ENCODE results near the gene MALAT1. TPM values are rescaled to one million over a fixed set of nuclear protein-coding genes. Genes with fewer than 3 reads are reported as not detected.

MALAT1 gene
- total and polyA plus RNA-seq, 10 of the 15 experiments (the other 5 are each of a cell fraction or from before 2014, with no cell fraction given), result 448 to 8,160 (median 2,019) TPM

GRCh38 chr11:65502274-65502554 is 3.4 kb downstream of the MALAT1 start (continued):
- TF ChIP-seq MEF2B (IDR thresholded peaks at IDR 0.05; ENCODE audit: partially characterized antibody, poor library complexity, severe bottlenecking) (no peak), HDAC6 (IDR thresholded peaks at IDR 0.05; ENCODE audit: unreplicated experiment) (no peak), SRF (IDR thresholded peaks at IDR 0.05; ENCODE audit: low read depth in 2 of 2, low read length in 2 of 2) (no peak), CREM (IDR thresholded peaks at IDR 0.05; ENCODE audit: low read depth) (no peak), TCF7 (IDR thresholded peaks at IDR 0.05; ENCODE audit: borderline replicate concordance) (no peak), IKZF1 (conservative IDR thresholded peaks at IDR 0.05) (no peak)
- TF ChIP-seq, protein P1, sequence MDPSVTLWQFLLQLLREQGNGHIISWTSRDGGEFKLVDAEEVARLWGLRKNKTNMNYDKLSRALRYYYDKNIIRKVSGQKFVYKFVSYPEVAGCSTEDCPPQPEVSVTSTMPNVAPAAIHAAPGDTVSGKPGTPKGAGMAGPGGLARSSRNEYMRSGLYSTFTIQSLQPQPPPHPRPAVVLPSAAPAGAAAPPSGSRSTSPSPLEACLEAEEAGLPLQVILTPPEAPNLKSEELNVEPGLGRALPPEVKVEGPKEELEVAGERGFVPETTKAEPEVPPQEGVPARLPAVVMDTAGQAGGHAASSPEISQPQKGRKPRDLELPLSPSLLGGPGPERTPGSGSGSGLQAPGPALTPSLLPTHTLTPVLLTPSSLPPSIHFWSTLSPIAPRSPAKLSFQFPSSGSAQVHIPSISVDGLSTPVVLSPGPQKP (IDR thresholded peaks at IDR 0.05; ENCODE audit: low read depth, low read length), result no peak

GRCh38 chr11:65502555-65503367 is 3.9 kb downstream of the MALAT1 start:
- SMC1A ChIA-PET (ENCODE audit: uncharacterized antibody, unreplicated experiment), result interaction anchor here (0.7 to 19.3 kb wide), 7 partner anchors 8 to 88 kb away, joined by 3 to 481 read pairs (median 6); partner anchors contain the start of gene MALAT1
- TSS peak; percentile 3 for BruUV-seq (replicated peaks)
- no peaks in the 10 kb centered on the region for H3K27me3 ChIP-seq (replicated peaks in 1 of 2; ENCODE audit: control insufficient read depth in 2 of 2, insufficient read depth in 2 of 2, low read length in 1 of 2)
- FAIRE-seq (no peak), DNase-seq (ENCODE audit: low read depth, low spot score) (no peak), ATAC-seq (no peak)
- H3K4me1 ChIP-seq (ENCODE audit: control insufficient read depth, insufficient read depth, low read length), result peaks cover 9% of the 10 kb centered on the region; the same call in 1 of the 2 replicates
- H3K4me2 ChIP-seq (ENCODE audit: control insufficient read depth, insufficient read depth), result peak overlapping the region; percentile 87
- peak overlapping the region; percentile 98 for H3K4me3 ChIP-seq
- peaks cover 91% of the 10 kb centered on the region for H3K79me2 ChIP-seq (ENCODE audit: control insufficient read depth, insufficient read depth, low read length)
- H3K36me3 ChIP-seq (ENCODE audit: control insufficient read depth in 2 of 2, insufficient read depth in 2 of 2, low read length in 1 of 2), result peaks cover 6 to 36% of the 10 kb centered on the region in 2 experiments
- H3K9me3 ChIP-seq (replicated peaks; ENCODE audit: control insufficient read depth, insufficient read depth, low read length), result no peaks in the 10 kb centered on the region
- peak overlapping the region; percentile 28; the same call in 1 of the 2 replicates for H3K27ac ChIP-seq (ENCODE audit: control insufficient read depth, insufficient read depth)
- POLR2A ChIA-PET, result interaction anchor here (0.7 to 10.3 kb wide), 10 partner anchors 10 to 125 kb away, joined by 3 to 323 read pairs (median 6); partner anchors contain the start of genes MALAT1, NEAT1 and SLC25A45
- in situ Hi-C loops (cut with MboI), result no loop called here
- H4K20me1 ChIP-seq (ENCODE audit: control insufficient read depth, insufficient read depth), result peaks cover 15% of the 10 kb centered on the region
- peak overlapping the region; percentile 100 for H3K9ac ChIP-seq (ENCODE audit: control insufficient read depth, insufficient read depth, low read length)
- WGBS (ENCODE audit: insufficient coverage, insufficient replicate concordance, low lambda C conversion rate, missing lambda C conversion rate), result 0% methylated on average over 6 of the region's 6 CpGs
- intact Hi-C loops (cut with micrococcal nuclease; ENCODE audit: unreplicated experiment), result no loop called here
- RAD21 ChIA-PET (ENCODE audit: unreplicated experiment), result interaction anchor here (1.7 to 14.2 kb wide), 5 partner anchors 8 to 81 kb away, joined by 5 to 282 read pairs (median 179); partner anchors contain the start of gene NEAT1
- no peak overlapping the region for H2AFZ ChIP-seq (ENCODE audit: control insufficient read depth, low read depth, low read length)
- CTCF ChIA-PET, result interaction anchor here (0.7 to 27.9 kb wide), 9 partner anchors 7 to 169 kb away, joined by 3 to 728 read pairs (median 4); partner anchors contain the start of genes DPF2 and MALAT1
- TF ChIP-seq SREBF1 (IDR thresholded peaks at IDR 0.05; ENCODE audit: low read length), result 0 out of 2 replicates have a peak, but pooled peaks have one; percentile 1
- peak; percentile 38; the same call in 1 of the 2 replicates for TF ChIP-seq NFIC (IDR thresholded peaks at IDR 0.05; ENCODE audit: low read depth, low read length)
- TF ChIP-seq, protein P2, sequence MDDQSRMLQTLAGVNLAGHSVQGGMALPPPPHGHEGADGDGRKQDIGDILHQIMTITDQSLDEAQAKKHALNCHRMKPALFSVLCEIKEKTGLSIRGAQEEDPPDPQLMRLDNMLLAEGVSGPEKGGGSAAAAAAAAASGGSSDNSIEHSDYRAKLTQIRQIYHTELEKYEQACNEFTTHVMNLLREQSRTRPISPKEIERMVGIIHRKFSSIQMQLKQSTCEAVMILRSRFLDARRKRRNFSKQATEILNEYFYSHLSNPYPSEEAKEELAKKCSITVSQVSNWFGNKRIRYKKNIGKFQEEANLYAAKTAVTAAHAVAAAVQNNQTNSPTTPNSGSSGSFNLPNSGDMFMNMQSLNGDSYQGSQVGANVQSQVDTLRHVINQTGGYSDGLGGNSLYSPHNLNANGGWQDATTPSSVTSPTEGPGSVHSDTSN (IDR thresholded peaks at IDR 0.05; ENCODE audit: insufficient replicate concordance, low read depth, low read length), result no peak
- TF ChIP-seq, protein P3, sequence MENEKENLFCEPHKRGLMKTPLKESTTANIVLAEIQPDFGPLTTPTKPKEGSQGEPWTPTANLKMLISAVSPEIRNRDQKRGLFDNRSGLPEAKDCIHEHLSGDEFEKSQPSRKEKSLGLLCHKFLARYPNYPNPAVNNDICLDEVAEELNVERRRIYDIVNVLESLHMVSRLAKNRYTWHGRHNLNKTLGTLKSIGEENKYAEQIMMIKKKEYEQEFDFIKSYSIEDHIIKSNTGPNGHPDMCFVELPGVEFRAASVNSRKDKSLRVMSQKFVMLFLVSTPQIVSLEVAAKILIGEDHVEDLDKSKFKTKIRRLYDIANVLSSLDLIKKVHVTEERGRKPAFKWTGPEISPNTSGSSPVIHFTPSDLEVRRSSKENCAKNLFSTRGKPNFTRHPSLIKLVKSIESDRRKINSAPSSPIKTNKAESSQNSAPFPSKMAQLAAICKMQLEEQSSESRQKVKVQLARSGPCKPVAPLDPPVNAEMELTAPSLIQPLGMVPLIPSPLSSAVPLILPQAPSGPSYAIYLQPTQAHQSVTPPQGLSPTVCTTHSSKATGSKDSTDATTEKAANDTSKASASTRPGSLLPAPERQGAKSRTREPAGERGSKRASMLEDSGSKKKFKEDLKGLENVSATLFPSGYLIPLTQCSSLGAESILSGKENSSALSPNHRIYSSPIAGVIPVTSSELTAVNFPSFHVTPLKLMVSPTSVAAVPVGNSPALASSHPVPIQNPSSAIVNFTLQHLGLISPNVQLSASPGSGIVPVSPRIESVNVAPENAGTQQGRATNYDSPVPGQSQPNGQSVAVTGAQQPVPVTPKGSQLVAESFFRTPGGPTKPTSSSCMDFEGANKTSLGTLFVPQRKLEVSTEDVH (IDR thresholded peaks at IDR 0.05; ENCODE audit: low read depth, partially characterized antibody), result no peak
- peak in 1 of 2 experiments; percentile 9; a peak in 1 of 4 replicates for TF ChIP-seq IKZF2 (IDR thresholded peaks at IDR 0.05)
- TF ChIP-seq, protein P4, sequence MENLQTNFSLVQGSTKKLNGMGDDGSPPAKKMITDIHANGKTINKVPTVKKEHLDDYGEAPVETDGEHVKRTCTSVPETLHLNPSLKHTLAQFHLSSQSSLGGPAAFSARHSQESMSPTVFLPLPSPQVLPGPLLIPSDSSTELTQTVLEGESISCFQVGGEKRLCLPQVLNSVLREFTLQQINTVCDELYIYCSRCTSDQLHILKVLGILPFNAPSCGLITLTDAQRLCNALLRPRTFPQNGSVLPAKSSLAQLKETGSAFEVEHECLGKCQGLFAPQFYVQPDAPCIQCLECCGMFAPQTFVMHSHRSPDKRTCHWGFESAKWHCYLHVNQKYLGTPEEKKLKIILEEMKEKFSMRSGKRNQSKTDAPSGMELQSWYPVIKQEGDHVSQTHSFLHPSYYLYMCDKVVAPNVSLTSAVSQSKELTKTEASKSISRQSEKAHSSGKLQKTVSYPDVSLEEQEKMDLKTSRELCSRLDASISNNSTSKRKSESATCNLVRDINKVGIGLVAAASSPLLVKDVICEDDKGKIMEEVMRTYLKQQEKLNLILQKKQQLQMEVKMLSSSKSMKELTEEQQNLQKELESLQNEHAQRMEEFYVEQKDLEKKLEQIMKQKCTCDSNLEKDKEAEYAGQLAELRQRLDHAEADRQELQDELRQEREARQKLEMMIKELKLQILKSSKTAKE (IDR thresholded peaks at IDR 0.05; ENCODE audit: low read depth, poor library complexity, severe bottlenecking), result no peak
- TF ChIP-seq CBX5 (IDR thresholded peaks at IDR 0.05; ENCODE audit: low read depth), result no peak

Measured in GM12878 (cell line).